Activated CD8-positive, alpha-beta memory T cell treated with anti-CD3 and anti-CD28 coated beads, Interleukin-2, amount 50 U/mL, for 48 hours (primary cell): Measurements from ENCODE around the gene AGBL1.
"Not testable (repeated sequence)": the region's sequence is repeated elsewhere in the genome, so short reads cannot be mapped to it uniquely, and the experiment has no call there.

Experiments used
- DNase-seq: peaks from one replicate; pipeline ENCODE4 v3.0.0-alpha.2; 2020

Gene AGBL1

GRCh38 chr15:86411916-86412315 lies 332.2 kb downstream of the AGBL1 start:
- no peak for DNase-seq

- DNase-seq = no peak
Measured at GRCh38 chr15:86413191-86413590, 333.5 kb downstream of the AGBL1 start.

- DNase-seq = no peak
Measured at GRCh38 chr15:86425746-86426145, 346.1 kb downstream of the AGBL1 start.

- no peak for DNase-seq
Measured at GRCh38 chr15:86432861-86433260, 353.2 kb downstream of the AGBL1 start.

- DNase-seq = no peak
Measured at GRCh38 chr15:86433983-86434382, 354.3 kb downstream of the AGBL1 start.

- DNase-seq = no peak
Measured at GRCh38 chr15:86439614-86440013, 359.9 kb downstream of the AGBL1 start.

- DNase-seq = no peak
Measured at GRCh38 chr15:86444527-86444926, 364.9 kb downstream of the AGBL1 start.

GRCh38 chr15:86445579-86446252 lies 366.0 kb downstream of the AGBL1 start:
- DNase-seq = no peak

GRCh38 chr15:86446253-86446640 lies 366.6 kb downstream of the AGBL1 start:
- no peak for DNase-seq

GRCh38 chr15:86465470-86466039 lies 385.9 kb downstream of the AGBL1 start:
- DNase-seq = not testable (repeated sequence)

- DNase-seq = no peak
Measured at GRCh38 chr15:86481720-86482119, 402.0 kb downstream of the AGBL1 start.

GRCh38 chr15:86483936-86484335 lies 404.3 kb downstream of the AGBL1 start:
- DNase-seq = no peak

- no peak for DNase-seq
Measured at GRCh38 chr15:86488046-86488445, 408.4 kb downstream of the AGBL1 start.

GRCh38 chr15:86489981-86490380 lies 410.3 kb downstream of the AGBL1 start:
- no peak for DNase-seq

GRCh38 chr15:86491118-86491517 lies 411.4 kb downstream of the AGBL1 start:
- DNase-seq = no peak

- DNase-seq = no peak
Measured at GRCh38 chr15:86493884-86494283, 414.2 kb downstream of the AGBL1 start.

GRCh38 chr15:86494475-86494874 lies 414.8 kb downstream of the AGBL1 start:
- no peak for DNase-seq

GRCh38 chr15:86502301-86502700 lies 422.6 kb downstream of the AGBL1 start:
- no peak for DNase-seq

GRCh38 chr15:86505951-86506350 lies 426.3 kb downstream of the AGBL1 start:
- DNase-seq = no peak

GRCh38 chr15:86506401-86506800 lies 426.7 kb downstream of the AGBL1 start:
- no peak for DNase-seq

- no peak for DNase-seq
Measured at GRCh38 chr15:86515625-86516024, 436.0 kb downstream of the AGBL1 start.

GRCh38 chr15:86522721-86523120 lies 443.1 kb downstream of the AGBL1 start:
- DNase-seq = no peak

- no peak for DNase-seq
Measured at GRCh38 chr15:86526938-86527690, 447.4 kb downstream of the AGBL1 start.

- not testable (repeated sequence) for DNase-seq
Measured at GRCh38 chr15:86528094-86528493, 448.4 kb downstream of the AGBL1 start.
